HL-60 (cell line): ENCODE data around the gene GFPT2.

Experiments
- POLR2AphosphoS5 ChIP-seq: IDR thresholded peaks from 2 replicates; pipeline ENCODE4 v1.6.1; 2012; ENCODE audit warnings: low read depth
- TF ChIP-seq, protein P1 (sequence below): IDR thresholded peaks from one replicate; pipeline ENCODE4 v1.5.1; 2011; ENCODE audit warnings: low read length, control low read depth, inconsistent platforms; ENCODE audit not compliant: insufficient read depth

DNA sequence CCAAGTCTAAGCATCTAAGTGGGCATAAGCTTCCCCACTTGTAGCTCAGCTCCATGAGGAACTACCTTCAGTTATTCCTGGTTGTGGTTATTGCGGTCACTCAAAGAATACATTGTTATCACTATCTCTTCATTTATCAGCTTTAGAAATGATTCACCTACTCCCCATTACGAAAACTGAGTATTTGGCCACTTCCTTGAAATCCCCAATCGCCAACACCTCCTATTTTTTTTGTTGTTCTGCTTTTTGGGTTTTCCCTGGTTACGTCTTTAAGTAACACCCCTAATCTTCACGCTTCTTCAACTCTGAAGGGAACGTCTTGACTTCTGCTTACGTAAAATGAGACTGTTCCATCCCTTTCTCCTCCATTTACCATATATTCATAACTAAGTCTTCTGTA, 81.9 kb downstream of the GFPT2 start:
- TF ChIP-seq, protein P1, sequence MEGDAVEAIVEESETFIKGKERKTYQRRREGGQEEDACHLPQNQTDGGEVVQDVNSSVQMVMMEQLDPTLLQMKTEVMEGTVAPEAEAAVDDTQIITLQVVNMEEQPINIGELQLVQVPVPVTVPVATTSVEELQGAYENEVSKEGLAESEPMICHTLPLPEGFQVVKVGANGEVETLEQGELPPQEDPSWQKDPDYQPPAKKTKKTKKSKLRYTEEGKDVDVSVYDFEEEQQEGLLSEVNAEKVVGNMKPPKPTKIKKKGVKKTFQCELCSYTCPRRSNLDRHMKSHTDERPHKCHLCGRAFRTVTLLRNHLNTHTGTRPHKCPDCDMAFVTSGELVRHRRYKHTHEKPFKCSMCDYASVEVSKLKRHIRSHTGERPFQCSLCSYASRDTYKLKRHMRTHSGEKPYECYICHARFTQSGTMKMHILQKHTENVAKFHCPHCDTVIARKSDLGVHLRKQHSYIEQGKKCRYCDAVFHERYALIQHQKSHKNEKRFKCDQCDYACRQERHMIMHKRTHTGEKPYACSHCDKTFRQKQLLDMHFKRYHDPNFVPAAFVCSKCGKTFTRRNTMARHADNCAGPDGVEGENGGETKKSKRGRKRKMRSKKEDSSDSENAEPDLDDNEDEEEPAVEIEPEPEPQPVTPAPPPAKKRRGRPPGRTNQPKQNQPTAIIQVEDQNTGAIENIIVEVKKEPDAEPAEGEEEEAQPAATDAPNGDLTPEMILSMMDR: no peak
- TF ChIP-seq POLR2AphosphoS5: no peak
